HUDEP-2 (cell line): ENCODE data around the gene FXYD3.
A peak's percentile ranks its signal among the peaks of the same experiment; 100 is the strongest.

Experiments used
- DNase-seq, 76 experiments: peaks; one replicate each; lab custom pipeline; 2025; ENCODE audit not compliant: unreplicated experiment in 76 of 76; lab: John Stamatoyannopoulos, UW

FXYD3 gene, protein sequence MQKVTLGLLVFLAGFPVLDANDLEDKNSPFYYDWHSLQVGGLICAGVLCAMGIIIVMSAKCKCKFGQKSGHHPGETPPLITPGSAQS

DNA sequence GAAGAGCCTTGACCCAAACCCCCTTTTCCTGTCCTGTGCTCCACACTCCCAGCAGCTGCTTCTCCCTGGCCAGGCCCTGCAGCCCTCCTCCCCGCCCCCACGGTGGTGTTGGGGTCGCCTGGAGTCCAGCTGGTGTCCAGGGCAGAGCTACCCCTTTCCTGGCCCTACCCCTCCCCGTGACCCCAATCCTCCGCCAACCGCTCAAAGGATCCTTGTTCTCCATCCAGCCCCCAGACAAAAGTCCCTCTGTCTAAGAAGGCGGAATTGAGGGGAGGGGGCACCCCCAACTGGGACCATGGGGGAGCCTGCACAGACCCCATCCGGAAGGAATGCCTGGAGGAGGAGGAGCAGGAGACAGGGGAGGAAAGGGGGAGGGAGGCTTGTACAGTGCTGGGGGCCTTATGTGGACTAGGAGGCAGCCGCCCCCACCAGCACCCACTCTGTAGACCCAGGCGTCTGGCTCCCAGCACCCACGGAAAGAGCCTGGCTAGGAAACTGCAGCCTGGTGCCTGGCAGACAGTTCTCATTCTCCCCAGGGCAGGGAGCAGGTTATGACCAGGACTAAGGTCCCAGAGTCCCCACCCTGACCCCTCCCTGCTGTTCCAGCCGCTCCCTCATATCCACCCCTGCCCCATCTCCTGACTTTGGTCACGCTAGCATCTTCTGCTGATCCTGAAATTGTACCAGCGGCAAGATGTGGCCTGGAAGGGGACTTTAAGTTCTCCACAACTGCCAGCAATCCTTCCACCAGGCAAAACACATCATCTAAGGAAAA is at the start of gene FXYD3:
FXYD3 (plus strand) TSS at position 647 of the 775 bp plus-strand sequence. CDS start 3,554 bp downstream, outside the sequence.
- no peak for DNase-seq

DNA sequence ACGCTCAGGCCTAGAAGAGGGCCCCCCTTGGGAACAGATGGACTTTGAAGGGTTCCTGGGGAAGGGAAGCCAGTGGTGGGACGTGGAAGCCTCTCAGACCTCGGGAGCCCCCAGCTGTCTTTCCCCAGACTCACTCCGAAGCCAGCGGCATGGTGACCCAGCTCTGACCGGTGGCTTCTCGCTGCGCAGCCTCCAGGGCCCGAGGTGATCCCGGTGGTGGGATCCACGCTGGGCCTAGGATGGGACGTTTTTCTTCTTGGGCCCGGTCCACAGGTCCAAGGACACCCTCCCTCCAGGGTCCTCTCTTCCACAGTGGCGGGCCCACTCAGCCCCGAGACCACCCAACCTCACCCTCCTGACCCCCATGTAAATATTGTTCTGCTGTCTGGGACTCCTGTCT is 49.5 kb upstream of the FXYD3 start:
- DNase-seq, result no peak

DNA sequence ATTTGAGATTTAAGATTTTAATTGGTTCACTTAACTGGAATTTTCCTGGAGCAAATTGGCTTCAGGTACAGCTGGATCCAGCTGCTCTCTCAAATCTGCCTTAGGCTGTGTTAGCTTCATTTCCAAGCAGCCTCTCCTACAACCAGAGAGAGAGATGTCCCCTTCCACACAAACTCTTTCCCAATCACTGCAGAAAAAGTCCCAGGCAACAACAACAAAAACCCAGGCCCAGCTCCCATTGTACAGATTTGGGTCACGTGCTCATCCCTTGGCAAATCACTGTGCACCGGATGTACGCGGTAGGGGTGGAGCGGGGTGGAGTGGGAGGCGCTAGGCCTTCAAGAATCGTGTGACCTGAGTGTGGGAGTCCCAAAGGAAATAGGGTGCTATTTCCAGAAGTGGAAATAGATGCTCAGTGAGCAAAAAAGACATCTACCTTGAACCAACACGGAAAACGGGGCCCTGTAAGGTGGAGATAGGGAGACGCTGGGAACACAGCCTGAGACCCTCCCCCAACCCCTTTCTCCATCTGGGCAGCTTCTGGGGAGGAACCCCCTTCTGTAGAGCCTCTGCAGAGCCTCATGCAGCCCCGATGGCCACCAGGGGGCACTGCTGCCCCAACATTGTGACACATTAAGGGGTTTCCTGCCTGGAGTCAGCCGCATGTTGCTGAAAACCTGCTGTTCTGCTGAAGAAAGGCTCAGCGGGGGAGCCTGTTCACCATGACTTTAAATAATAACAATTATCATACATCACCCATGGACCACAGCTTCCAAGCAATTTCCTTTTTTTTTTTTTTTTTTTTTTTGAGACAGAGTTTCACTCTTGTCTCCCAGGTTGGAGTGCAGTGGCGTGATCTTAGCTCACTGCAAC is 48.7 kb upstream of the FXYD3 start:
- peak in 74 of 76 experiments; percentile 29 to 93 (median 84) for DNase-seq

DNA sequence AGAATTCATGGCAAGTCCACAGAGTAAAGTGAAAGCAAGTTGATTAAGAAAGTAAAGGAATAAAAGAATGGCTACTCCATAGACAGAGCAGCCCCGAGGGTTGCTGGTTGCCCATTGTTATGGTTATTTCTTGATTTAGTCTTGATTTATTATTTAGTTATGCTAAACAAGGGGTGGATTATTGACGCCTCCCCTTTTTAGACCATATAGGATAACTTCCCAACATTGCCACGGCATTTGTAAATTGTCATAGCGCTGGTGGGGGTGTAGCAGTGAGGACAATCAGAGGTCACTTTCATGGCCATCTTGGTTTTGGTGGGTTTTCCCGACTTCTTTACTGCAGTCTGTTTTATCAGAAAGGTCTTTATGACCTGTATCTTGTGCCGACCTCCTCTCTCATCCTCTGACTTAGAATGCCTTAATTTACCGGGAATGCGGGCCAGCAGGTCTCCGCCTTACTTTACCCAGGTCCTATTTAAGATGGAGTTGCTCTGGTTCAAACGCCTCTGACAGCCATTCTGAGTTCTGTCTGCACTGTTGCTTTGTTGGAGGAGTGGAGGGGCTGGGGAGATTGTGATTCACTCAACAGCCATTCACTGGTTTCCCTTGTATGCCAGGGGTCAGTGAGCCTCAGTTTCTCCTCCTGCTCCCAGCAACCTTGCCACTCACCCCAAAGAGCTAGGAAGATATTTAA is 46.5 kb upstream of the FXYD3 start:
- no peak for DNase-seq

DNA sequence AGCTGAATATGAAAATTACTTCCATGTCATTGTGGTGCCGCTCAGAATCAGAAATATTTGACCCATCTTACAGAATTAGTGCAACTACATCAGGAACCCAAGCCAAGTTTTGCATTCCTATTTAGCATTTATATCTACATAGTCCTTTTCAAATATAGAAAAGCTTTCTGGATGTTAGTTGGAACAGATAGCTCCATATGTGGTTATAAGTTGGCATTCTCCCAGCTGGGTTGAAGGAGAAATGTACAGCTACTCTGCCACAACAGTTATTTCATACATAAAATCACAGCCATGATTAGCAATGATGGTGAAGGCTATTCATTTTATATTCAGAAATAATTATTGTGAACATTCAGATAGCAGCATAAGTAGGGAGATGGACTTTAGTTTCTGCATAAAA is 45.9 kb upstream of the FXYD3 start:
- DNase-seq, result no peak

DNA sequence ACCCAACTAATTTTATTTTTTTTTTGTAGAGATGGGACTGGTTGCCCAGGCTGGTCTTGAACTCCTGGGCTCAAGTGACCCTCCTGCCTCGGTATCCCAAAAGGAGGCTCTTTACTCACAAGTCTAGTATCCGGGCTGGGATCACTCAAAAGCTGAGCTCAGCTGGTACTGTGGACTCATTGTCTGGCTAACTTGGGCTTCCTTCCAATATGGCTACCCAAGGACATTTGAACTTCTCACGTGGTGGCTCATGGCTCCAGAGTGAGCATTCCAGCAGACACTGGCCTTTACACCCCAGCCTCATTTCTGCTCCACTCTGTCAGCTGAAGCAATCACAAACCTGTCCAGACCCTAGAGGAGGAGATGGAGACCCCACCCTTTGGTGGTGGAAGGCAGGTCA is 45.2 kb upstream of the FXYD3 start:
- DNase-seq, result no peak

DNA sequence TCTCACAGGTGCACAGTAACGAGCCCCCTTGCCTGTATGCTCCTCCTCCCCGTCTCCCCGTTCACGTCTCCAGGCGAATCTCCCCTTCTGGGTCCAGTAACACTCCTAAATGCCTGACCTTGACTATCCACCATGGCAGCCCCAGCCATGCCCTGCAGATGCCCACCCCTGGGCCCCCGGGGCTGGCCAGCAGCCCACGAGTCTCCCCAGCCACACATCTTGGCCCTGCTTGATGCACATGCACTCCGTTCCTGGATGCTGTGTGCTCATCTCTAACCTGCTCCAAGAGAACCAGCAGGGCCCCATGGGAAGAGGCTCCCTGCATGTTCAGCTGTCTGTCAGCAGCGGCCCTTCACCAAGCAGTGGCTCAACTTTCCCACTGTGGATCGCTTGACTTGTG is 42.1 kb upstream of the FXYD3 start:
- DNase-seq, result no peak

DNA sequence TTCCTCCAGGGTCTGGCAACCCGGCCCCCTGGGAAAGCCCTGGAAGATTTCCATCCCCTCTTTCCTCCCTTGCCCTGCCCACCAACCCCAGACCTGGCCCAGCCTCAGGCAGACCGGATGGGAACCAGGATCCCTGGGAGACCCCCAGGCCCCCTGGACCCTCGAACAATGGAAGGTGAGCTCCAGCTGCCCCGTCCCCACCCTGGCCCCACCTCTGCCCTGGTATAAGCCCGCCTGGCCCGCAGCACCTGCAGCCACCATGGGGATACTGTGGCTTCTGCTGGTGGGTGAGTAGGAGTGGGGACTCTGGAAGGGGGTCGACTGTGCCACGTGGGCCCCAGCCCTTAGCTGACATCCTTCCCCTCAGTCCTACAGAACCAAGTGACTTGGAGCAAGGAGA is 41.7 kb upstream of the FXYD3 start:
- no peak for DNase-seq

DNA sequence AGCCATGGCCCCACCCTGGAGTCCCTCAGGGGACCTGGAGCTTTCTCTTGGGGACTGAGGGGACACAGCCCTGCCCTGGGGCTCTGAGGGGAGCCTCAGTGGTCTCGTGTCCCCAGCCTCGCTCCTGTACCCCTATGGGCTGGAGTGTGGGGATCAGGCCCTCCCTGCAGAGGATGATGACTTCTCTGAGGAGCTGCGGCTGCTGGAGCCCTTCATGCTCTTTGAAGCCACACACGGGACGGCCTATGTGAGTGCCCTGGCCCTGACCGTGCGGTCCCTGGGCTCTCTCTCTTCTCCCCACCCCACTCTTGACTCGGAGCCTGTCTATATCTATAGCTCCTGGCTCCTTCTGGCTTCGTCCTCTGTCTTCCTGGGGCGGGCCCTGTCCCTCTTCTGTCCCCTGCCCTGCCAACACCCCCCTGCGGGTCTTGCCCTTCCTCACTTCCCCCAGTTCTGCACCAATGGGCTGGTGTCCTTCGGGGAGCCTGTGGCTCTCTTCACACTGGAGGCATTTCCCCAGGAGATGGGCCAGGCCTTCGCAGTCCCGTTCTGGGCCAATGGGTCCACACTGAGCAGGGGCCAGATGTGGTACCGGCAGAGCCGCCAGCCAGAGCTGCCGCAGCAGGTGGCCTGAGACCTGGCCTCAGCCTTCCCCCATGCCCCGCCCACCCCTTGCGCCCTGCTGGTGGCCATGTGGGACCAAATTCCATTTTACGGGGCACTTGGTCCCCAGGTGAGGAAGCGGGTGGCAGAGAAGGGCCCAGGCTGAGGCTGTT is 41.0 kb upstream of the FXYD3 start:
- DNase-seq, result no peak

DNA sequence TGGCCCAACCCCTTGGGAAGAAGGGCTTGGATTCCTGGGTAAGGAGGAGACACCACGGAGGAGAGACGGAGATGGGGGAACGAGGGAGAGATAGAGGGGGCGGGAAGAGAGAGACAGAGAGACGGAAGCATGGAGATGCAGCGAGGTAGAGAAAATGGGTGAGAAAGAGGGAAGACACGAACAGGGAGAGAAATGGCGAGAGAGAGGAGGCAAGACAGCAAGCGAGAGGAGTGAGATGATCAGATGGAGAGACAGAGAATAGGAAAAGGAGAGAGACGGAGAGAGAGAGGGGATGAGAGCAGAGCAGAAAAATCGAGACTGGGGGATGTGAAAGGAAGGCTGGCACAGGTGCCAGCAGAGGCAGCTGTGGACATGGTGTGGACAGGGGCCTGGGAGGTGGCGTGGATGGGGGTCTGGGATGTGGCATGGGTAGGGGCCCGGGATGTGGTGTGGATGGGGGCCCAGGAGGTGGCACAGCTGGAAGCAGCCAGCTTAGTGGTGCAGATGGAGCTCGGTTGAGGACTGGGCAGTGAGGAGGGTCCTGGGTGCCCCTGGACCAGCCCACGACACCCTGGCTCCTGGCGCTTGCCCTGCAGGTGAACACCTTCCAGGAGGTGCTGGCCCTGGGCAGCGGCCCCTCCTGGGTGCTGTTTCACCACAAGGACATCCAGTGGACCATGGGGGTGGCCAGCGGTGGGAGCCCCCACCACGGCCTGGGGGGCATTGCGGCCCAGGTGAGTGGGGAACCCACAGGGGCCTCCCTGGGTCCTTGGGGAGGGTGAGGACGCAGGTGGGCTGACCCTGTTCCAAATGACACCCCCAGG is 40.2 kb upstream of the FXYD3 start:
- no peak for DNase-seq

DNA sequence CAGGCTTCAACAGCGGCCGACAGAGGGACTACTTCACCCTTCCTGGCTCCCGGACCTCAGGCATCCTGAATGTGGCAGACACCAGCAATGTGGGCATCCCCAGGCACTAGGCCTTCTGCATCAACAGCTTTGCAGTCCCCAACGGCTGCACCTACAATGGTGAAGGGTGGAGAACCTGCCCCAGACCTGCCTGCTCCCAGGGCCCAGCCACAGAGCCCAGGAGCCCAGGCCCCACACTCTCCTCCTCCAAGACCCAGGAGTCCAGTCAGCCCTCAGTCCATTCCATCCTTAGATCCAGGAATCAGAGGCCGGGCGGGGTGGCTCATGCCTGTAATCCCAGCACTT is 39.6 kb upstream of the FXYD3 start:
- no peak for DNase-seq

DNA sequence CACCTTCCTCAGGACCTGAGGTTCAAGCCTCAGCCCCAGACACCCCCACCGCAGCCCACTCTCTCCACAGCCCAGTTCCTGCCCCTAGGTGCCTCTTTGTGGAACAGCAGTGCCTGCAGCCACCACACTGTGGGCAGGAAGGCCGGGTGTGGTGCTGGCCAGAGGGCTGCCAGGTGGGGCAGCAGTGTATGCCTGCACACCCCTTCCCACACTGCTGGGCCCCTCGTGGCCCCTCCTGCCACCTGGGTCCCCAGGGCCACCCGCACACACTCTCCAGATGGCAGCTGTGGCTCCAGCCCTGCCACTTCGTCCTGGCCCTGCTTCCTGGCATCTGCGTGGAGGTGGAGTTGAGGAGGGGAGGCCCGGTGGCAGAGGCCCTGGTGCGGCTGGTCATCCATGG is 39.0 kb upstream of the FXYD3 start:
- DNase-seq, result no peak

DNA sequence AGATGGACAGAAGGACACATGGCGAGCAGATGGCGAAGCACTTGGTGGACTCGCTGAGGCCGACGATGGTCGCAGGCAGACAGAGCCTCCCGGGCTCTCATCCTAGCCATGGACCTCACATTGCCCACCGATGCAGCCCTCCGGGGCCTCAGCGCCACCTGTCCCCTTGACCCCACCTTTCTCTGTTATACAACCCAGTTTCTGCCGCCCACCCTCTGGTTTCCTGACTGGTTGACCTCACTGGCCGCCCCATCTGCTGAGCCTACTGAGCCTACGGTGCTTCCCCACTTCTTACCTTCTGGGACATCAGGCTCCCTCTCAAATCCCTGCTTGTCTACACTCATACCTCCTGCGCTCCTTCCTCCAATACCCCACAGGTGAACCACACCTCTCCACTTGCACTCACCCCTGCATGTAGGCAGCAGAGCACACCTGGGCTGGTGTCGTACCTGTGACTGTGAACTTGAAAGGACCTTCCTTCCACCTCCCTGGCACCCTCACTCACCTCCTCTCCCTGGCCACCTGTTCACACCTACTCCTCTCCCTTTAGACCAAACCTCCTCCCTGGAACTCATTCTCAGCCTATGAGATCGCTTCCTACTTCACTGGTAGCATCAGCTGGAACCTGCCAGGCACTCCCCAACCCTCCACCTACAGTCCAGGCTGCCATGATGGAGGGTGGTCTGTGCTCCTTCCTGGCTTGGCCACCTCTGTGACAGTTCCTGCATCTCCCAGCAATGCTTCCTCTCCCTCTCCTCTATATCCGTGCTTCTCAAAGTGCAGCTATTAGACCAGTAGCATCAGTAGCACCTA is 38.0 kb upstream of the FXYD3 start:
- DNase-seq, result no peak

DNA sequence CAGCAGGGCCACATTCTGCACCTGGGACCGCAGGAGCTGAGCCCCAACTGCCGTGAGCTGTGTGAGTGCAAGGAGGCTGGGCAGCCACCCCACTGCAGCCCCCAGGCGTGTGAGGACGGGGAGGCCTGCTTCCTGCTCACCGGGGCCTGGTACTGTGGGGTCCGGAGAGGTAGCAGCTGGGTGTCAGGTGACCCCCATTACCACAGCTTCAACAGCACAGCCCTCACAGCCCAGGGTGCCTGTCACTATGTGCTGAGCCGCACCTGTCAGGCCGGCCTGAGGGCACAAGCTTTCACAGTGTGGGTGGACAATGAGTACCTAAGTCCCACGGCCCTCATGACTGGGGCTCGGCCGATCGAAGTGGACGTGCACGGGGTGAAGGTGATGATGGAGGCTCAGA is 35.8 kb upstream of the FXYD3 start:
- DNase-seq, result no peak

DNA sequence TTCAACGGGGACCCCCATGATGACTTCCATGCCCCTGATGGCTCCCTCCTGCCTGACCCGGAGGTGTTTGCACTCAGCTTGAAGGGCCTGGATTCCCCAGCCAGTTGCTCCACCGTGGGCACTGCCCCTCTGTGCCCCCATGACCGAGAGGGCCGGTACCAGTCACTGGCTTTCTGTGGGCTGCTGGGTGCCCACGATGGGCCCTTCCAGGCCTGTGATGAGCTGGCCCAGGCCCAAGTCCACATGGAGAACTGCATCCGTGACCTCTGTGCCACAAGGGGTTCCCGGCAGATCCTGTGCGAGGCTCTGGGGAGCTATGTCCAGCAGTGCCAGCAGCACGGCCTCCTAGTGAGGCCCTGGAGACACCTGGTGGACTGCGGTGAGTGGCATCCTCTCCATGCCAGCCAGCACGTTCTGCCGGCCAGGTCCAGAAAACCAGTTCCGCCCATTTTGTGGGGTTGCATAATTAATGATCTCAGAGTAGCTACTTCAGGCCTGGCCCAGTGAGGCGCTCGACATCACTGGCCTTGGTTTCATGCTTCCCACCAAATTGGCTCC is 34.9 kb upstream of the FXYD3 start:
- no peak for DNase-seq

DNA sequence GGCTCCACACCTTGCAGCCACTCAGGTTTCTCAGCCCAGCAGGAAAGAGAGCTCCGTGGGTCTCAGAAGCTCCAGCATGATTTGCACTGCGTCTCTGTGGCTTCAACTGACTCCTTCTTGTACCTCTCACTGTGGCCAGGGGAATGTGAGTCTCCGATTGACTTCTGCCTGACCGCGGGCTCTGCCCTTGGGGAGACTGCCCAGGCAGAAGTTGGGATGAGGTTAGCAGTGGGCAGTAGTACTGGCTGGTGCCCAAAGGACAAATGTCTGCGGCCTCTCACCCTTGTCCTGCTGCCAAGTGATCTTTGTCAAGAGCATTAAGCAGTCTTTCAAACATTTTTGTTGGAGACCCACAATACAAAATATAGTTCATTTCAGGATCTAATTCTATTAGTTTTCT is 34.4 kb upstream of the FXYD3 start:
- DNase-seq, result no peak

DNA sequence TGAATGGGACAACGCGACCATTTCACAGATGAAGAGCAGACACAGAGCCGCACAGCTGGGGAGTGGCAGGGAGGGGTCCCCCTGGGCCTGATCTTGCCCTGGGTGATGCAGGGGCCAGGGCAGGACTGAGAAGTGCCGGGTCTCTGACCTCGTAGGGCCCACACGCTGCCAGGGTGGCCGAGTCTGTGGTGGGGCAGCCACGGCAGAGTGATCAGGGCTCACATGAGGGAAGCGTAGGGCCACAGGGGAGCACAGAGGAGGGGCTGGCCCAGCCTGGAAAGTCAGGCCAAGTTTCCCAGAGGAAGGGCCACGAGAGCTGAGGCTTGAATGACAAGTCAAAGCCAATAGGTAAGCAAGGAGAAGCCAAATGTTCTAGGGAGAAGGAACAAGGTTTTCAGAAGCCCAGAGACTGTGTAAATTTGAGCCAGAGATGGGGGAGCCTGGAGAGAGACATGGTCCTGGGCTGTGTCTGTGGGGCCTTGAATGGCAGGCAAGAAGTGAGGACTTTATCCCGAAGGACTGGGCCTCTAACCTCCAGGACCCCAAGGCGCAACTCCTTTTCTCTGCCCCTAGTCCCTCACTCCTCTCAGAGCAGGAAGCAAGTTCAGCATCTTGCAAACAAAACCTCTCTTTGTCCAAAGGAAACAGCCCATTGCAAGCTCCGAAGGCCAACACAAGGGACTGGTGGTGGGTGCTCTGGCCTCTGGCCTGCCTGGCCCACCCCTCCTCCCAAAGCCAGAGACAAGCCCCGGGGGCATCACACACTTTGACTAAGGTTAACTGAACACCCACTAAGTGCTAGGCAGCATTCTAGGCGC is 31.7 kb upstream of the FXYD3 start:
- no peak for DNase-seq

DNA sequence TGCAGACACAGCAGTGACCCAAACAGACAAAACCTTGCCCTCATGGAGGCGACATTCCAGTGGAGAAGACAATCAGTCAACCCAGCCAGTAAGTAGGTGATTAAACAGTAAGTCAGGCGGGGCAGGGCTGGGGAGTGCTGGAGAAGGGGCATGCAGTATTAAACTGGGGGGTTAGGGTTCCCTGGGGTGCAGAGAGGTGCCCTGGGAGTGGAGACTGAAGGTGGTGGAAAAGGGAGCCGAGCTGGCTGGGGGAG is 31.2 kb upstream of the FXYD3 start:
- DNase-seq, result no peak
